Renal cortex interstitium (tissue), 11 donors: Measurements from ENCODE around the gene ORM2. TPM values are rescaled to one million over a fixed set of nuclear protein-coding genes. Genes with fewer than 3 reads are reported as not detected.
A peak's percentile ranks its signal among the peaks of the same experiment; 100 is the strongest.
"Not testable (repeated sequence)": the region's sequence is repeated elsewhere in the genome, so short reads cannot be mapped to it uniquely, and the experiment has no call there.

Source experiments
- DNase-seq, 11 donors: peaks; one replicate each; pipeline ENCODE4 v3.0.0-alpha.2; 2013; ENCODE audit warnings: low read depth in 9 of 11, low spot score in 4 of 11; ENCODE audit errors: extremely low read depth in 1 of 11
- polyA plus RNA-seq, 3 donors: library from polyadenylated mRNA; unstranded; fragments of 120-200 nt; gene quantifications; one replicate each; pipeline ENCODE4 v1.2.1, GENCODE V29; 2013; ENCODE audit not compliant: insufficient read length in 3 of 3

The ORM2 gene
- polyA plus RNA-seq, 3 donors, result not detected

DNA sequence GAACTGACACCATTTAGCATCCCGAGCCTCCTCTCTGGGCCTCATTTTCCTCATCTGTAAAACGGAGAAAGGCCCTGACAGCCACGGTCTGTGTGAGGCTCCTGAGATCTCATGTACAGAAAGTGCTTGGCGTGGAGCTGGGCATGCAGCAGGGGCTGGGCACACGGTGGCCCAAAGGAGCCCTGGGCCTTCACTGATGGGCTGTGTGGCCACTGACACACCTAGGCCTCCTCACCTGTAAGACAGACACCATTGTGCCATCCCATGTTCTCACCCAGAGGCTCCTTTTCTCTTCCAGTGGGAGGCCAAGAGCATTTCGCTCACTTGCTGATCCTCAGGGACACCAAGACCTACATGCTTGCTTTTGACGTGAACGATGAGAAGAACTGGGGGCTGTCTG is 5.2 kb upstream of the ORM2 start:
- no peak for DNase-seq

DNA sequence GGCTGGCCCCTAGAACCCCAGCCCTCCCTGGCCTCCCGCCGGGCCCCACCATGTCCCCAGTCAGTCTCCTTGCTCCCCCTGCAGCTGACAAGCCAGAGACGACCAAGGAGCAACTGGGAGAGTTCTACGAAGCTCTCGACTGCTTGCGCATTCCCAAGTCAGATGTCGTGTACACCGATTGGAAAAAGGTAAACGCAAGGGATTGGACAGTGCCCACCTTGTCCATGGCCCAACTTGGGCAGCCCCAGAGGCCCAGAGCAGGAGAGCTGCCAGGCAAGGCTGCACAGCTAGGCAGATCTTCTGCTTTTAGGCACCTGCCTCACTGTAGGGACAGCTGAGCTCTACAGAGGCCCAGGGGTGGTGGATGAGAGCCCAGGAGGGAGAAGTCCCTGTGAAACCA is 4.7 kb upstream of the ORM2 start:
- not testable (repeated sequence) for DNase-seq

DNA sequence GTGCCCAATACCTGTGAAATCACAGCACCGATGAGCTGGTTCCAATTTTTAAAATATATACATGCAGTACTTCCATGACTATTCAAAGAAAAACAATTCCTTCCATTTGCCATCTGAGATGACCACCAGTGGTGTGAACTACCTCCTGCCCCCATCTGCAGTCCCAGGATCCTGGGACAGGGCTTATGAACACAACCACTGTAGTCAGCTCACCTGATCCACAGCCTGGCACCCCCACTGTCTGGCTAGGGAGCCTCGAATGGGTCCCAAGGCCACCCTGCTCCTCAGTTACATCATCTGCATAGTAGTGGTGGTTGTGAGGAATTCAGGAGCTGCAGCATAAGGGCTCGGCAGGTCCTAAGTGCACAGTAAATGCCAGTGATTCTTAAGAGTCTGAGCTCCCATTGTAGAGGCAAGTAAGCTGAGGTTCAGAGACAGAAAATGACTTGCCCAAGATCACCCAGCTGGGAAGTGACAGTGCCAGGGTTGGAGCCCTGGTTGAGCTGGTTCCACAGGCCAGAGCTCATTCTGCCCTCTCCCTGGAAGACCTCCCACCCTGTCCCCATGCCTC is 3.9 kb upstream of the ORM2 start:
- DNase-seq, result not testable (repeated sequence)

DNA sequence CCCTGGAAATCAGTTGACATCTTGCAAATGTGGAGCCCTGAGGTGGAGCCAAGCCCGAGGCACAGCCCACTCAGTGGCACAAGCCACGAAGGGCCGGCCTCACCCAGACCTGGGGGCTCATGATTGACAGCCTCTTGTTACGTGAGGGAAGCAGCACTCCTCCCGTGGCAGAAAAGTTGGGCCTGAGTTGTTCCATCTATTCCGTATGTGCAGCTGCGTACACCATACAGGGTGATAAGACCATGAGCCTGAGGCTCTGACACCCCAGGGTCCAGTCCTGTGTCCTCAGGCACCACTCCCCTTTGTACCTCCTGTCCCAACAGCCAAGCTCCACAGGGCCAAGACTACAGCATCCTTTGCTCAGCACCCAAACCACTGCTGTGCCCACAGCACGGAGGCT is 1.9 kb upstream of the ORM2 start:
- DNase-seq, result no peak

DNA sequence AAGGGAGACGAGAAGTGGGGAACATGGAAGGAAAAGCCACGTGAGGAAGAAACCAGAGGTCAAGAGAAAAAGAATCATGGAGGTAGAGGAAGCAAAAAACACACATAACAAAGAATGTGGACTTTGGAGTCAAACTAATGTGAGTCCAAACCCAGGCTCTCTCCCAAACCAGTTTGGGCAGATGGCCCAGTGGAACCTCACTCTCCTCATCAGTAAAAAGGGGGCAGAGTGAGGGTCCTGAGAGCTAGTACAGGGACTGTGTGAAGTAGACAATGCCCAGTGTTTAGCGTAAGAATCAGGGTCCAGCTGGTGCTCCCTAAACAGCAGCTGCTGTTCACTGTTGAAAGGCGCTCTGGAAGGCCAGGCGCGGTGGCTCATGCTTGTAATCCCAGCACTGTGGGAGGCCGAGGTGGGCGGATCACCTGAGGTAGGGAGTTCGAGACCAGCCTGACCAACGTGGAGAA is 1.3 kb upstream of the ORM2 start:
- not testable (repeated sequence) for DNase-seq

DNA sequence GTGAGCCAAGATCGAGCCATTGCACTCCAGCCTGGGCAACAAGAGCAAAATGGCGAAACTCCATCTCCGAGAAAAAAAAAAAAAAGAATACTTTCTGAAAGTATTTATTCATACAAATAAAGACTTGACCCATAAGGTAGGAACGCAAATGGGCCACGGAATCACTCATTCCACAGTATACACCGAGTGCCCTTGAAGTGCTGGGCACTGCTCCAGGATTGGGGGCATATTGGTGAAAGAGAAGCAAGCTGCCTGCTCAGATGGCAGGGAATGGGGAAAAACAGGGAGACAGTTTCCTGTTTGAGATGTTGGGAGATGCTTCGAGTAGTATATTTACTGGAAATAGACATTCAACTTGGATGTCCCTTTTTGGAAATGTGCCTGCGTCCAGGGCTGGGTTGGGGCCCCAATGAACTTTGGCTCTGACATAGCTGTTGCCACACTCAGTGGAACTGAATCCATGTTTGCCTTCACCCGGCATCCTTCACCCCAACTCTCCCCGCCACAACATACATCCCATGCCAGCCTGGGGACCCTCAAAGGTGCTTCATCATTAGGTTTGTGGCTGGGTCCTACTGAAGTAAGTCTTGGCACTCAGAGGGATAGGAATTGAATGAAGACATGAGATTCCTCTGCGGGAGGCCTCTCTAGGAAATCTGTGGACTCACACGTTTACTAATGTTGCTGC is 588 bp upstream of the ORM2 start:
- not testable (repeated sequence) for DNase-seq

DNA sequence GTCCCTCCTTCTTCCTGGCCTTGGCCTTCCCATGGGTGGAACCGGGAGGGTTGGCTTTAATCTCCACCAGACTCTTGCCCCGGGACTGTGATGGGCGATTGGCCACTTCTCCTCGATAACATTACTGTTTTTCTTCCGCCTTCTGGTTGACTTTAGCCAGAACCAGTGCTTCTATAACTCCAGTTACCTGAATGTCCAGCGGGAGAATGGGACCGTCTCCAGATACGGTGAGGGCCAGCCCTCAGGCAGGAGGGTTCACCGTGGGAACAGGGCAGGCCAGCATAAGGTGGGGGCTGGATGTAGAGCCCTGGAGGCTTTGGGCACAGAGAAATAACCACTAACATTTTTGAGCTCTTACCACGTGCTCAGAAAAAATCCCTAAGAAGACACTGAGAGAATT is 967 bp downstream of the ORM2 start:
- no peak for DNase-seq

DNA sequence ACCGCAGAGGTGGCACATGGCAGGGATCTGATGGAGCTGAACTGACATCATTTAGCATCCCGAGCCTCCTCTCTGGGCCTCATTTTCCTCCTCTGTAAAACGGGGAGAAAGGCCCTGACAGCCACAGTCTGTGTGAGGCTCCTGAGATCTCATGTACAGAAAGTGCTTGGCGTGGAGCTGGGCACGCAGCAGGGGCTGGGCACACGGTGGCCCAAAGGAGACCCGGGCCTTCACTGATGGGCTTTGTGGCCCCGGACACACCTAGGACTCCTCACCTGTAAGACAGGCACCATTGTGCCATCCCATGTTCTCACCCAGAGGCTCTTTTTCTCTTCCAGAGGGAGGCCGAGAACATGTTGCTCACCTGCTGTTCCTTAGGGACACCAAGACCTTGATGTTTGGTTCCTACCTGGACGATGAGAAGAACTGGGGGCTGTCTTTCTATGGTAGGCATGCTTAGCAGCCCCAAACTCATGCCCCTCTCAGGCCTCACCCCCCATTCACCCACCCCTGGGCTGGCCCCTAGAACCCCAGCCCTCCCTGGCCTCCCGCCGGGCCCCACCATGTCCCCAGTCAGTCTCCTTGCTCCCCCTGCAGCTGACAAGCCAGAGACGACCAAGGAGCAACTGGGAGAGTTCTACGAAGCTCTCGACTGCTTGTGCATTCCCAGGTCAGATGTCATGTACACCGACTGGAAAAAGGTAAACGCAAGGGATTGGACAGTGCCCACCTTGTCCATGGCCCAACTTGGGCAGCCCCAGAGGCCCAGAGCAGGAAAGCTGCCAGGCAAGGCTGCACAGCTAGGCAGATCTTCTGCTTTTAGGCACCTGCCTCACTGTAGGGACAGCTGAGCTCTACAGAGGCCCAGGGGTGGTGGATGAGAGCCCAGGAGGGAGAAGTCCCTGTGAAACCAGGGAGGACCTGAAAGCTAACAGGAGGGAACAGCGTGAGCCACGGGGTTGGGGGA is 1.8 kb downstream of the ORM2 start:
- DNase-seq, result not testable (repeated sequence)

DNA sequence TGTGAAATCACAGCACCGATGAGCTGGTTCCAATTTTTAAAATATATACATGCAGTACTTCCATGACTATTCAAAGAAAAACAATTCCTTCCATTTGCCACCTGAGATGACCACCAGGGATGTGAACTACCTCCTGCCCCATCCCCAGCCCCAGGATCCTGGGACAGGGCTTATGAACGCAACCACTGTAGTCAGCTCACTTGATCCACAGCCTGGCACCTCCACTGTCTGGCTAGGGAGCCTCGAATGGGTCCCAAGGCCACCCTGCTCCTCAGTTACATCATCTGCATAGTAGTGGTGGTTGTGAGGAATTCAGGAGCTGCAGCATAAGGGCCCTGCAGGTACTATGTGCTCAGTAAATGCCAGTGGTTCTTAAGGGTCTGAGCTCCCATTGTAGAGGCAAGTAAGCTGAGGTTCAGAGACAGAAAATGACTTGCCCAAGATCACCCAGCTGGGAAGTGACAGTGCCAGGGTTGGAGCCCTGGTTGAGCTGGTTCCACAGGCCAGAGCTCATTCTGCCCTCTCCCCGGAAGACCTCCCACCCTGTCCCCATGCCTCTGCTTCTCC is 2.9 kb downstream of the ORM2 start:
- DNase-seq, result not testable (repeated sequence)

DNA sequence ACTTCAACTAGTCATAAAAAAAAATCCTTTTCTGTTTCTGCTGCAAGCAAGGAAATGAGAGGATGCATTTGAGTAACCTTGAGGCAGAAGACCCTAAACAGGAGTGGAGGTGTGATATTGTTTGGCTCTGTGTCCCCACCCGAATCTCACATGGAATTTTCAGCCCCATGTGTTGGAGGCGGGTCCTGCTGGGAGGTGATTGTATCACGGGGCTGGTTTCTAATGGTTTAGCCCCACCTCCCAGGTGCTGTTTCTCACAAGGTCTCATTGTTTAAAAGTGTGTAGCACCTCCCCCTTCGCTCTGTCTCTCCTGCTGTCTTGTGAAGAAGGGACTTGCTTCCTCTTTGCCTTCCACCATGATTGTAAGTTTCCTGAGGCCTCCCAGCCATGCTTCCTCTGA is 4.0 kb downstream of the ORM2 start:
- DNase-seq, result not testable (repeated sequence)

DNA sequence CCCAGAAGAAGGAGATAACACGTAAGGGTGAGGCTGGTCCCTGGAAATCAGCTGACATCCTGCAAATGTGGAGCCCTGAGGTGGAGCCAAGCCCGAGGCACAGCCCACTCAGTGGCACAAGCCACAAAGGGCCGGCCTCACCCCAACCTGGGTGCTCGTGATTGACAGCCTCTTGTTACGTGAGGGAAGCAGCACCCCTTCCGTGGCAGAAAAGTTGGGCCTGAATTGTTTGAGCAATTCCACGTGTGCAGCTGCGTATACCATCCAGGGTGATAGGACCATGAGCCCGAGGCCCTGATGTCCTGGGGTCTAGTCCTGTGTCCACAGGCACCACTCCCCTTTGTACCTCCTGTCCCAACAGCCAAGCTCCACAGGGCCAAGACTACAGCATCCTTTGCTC is 4.8 kb downstream of the ORM2 start:
- no peak for DNase-seq

DNA sequence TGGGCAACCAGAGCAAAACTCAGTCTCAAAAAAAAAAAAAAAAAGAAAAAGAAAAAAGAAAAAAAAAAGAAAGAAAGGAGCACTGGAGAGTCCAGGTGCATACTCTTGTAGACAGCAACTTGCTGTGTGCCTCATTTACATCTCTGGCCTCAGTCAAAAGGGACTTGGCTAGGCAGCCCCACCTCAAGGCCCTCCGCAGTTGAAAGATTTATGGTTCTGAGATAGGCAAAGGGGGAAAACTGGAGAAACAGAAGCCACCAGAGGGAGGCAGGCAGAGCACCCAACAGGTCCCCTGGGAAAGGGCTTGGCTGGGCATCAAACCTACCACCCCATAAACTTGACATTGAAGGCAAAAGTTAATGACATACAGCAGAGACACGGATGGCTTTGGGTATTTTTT is 6.1 kb downstream of the ORM2 start:
- DNase-seq, result no peak

DNA sequence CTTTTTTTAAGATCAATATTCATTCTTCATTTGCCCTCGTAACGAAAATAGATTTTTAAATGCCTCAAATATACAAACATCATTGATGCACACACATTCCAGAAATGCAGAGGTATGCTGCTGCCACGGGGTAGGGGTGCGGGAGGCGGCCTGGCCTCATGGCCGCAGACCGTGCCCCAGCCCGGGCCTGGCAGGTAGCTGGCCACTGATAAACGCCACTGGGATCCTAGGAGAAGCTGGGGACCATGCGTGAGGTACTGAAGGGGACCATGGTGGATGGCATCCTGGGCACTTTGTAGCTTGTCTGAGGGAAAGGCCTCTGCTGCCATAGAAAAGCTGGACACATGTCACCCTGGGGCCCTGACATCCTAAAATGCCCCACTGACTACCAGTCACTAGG is 6.5 kb downstream of the ORM2 start:
- no peak for DNase-seq

DNA sequence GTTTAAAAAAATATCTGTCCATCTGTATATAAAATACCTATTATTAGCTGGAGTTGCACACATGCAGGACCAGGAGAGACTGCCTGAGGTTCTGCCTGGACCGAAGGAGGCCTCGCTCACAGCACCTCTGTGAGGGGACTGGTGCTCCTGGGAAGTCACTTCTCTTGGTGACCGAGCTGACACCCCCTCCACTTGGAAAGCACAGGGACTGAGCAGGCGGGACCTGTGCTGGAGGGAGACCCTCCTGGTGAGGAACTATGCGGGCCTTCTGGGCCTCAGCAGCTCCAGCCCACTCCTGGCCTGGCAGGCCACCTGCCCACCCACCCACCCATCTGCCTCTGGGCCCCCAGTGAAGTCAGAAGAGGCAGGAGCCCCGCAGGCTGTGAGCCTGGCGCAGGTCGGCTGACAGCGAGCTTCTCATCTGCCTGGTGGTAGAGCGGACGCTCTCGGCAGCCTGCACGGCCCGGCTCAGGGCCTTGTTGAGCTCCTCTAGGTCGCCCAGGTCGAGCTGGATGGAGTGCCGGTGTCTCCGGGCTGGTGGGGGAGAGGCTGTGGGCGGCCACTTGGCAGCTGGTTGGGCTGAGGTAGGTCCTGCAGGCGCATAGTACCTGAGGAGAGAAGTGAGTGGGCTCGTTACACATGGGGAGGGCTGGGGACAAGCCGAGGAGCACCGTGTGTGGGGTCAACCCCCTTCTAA is 7.2 kb downstream of the ORM2 start:
- no peak for DNase-seq

DNA sequence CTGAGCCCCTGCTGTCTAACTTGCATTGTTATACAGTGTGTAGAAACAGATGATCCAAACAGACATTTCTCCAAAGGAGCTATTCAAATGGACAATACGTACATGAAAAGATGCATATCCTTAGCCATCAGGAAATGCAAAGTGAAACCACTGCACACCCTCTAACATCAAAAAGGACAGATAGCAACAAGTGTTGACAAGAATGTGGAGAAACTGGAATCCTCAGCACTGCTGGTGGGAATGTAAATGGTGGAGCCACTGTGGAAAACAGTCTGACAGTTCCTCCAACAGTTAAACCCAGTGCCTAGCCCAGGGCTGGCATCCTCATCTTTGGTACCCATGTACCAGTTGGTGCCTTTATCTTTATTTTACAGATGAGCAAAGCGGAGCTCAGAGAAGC is 8.5 kb downstream of the ORM2 start:
- no peak for DNase-seq

DNA sequence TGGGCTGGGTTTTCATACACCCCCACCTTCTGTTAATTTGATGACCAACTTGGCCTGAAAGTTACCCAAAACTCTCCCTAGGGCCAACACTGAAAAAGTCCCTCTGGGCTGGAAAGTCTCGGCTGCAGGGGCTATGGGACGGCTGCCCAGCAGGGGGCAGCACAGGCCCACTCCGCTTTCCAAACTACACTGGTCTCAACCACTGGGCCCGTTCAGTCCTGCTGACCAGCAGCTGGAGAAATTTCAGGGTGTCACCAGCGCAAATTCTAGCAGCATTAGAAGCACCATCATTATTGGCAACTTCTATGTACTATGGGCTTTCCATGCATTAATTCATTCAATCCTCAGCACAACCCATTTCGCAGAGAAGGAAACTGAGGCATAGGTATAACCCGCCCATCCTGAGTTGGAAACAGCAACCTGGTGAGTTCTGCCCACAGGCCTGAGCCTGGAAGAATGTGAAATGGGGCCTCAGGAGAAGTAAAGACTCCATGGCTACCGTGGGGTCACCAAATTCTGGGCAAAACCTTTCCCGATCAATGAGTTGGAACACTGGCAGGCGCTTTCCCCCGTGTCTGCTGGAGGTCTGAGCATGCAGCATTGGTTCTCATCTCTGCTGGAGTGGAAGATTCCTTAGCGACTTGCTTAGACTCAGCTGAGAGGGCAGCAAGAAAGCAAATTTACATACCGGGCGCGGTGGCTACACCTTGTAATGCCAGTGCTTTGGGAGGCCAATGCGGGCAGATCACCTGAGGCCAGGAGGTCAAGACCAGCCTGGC is 9.7 kb downstream of the ORM2 start:
- peak in 5 of 11 donors; percentile 4 to 27 (median 9) for DNase-seq

DNA sequence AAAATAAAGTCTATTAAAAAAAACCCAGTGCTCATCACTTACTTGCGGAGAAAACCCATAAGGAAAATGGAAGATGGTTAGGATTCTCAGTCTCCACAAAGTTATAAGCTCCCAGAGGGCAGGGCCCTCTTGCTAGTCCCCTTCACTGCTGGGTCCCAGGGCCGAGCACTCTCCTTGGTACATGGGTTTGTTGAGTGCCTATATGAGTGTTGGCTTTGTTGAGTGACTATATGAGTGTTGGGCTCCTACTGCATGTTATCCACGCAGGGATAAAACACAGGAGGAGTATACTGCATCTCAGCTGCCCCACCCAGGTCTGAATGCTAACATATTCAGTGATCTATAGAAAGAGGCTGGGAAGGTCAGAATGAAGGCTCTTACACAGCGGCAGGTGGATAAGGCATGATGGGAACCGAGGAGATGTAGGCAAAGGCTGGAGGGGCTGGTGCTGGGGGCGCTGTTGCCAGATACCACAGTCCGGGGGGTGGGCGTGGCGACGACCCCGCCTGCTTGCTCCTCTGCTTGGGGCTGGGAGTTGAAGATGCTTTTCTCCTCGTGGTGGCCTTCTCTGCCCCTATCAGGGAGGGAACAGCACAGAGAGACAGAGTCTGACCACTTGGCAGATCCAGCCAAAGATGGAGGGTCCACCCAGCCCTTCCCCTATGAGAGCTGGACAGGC is 11.6 kb downstream of the ORM2 start:
- no peak for DNase-seq

DNA sequence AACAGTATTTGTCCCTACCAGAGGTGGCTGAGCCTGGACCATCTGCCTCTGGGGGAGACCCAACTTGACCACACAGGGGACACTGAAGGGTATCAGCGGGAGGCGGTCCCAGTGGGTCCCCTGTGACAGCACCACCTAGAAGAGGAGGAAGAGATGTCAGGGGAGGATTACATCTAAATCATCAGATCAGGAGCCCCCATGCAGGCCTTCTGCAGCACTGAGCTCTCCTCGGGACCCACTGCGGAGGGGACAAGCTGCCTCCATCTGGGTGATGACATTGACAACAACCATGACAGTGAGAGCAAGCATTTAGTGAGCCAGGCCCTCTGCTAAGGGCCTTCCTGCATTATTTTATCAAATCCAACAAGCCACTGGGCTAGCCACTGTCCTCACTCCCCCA is 12.3 kb downstream of the ORM2 start:
- no peak for DNase-seq
